Measurements from ENCODE around the gene CLN6.
A peak's percentile ranks its signal among the peaks of the same experiment; 100 is the strongest.

Gene CLN6

DNA sequence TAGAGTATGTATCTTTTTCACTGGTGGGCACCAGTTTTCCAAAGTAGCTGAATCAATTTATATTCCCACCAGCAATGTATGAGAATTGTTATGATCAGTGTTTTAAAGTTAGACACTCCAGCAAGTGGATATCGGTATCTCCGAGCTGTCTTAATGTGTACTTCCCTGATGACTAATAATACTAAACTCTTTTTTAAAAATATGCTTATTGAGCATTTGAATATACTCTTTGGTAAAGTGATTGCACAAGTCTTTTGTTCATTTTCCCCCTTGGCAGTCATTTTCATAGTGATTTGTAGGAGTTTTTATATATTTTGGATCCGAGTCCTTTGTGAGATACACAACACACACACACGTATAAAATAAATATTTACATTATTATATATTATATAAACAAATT is 35.6 kb upstream of the CLN6 start:
- no peak for DNase-seq (ENCODE audit: low read depth)
- TF ChIP-seq, protein P1, sequence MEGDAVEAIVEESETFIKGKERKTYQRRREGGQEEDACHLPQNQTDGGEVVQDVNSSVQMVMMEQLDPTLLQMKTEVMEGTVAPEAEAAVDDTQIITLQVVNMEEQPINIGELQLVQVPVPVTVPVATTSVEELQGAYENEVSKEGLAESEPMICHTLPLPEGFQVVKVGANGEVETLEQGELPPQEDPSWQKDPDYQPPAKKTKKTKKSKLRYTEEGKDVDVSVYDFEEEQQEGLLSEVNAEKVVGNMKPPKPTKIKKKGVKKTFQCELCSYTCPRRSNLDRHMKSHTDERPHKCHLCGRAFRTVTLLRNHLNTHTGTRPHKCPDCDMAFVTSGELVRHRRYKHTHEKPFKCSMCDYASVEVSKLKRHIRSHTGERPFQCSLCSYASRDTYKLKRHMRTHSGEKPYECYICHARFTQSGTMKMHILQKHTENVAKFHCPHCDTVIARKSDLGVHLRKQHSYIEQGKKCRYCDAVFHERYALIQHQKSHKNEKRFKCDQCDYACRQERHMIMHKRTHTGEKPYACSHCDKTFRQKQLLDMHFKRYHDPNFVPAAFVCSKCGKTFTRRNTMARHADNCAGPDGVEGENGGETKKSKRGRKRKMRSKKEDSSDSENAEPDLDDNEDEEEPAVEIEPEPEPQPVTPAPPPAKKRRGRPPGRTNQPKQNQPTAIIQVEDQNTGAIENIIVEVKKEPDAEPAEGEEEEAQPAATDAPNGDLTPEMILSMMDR (conservative IDR thresholded peaks at IDR 0.05; ENCODE audit: low read depth, low read length): no peak
- no peak overlapping the region for H3K4me3 ChIP-seq (ENCODE audit: low read depth, low read length)

DNA sequence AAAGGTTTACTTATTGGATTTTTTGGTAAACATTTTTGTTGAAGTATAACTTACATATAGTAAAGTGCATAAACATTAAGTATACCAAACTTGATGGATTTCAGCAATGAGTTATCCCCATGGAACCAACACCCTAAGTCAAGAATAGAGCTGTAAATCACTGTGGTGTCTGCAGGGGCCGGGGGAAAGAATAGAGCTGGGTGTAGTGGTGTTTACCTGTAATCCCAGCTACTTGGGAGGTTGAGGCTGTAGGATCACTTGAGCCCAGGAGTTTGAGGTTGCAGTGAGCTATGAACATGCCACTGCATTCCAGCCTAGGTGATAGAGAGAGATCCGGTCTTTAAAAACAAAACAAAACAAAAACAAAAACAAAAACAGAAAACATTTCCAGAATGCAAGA is 34.8 kb upstream of the CLN6 start:
- TF ChIP-seq, protein P1 (conservative IDR thresholded peaks at IDR 0.05; ENCODE audit: low read depth, low read length): no peak
- no peak overlapping the region for H3K4me3 ChIP-seq (ENCODE audit: low read depth, low read length)
- no peak for DNase-seq (ENCODE audit: low read depth)

DNA sequence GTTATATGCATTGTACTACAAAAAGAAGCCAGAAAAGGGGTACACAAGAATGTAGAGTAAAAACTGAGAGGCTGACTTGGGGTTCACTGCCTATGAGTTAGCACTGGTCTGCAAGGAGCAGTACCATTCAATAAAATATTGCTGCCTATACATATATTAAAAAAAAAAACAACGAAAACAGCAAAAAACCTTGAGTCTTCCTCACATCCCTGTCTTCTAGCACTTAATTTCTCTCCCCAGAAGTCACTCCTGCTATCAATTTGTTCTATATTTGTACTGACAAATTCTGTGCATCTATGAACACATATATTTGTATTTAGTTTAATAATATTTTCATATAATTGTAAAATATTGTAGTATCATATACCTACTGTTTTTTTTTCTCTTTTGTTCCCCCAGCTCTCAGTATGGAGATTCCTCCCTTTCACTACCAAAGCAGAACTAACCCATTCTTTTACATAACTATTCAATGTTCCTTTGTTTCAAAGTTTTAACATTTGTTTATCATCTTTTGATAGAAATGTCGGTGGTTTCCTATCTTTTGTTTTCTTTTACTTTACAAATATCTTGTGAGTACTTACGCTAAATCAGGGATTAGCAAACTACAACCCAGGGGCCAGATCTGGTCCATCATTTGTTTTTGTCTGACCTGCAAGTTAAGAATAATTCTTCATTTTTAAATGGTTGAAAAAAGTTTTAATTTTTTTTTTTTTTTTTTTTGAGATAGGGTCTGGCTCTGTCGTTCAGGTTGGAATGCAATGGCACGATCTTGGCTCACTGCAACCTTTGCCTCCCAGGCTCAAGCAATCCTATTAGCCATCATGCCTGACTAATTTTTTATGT is 33.2 kb upstream of the CLN6 start:
- H3K4me3 ChIP-seq (ENCODE audit: low read depth, low read length): no peak overlapping the region
- DNase-seq (ENCODE audit: low read depth): no peak
- TF ChIP-seq, protein P1 (conservative IDR thresholded peaks at IDR 0.05; ENCODE audit: low read depth, low read length): no peak

GRCh38 chr15:68261980-68262379 is 32.5 kb upstream of the CLN6 start:
- TF ChIP-seq, protein P1 (conservative IDR thresholded peaks at IDR 0.05; ENCODE audit: low read depth, low read length): no peak
- H3K4me3 ChIP-seq (ENCODE audit: low read depth, low read length): no peak overlapping the region

DNA sequence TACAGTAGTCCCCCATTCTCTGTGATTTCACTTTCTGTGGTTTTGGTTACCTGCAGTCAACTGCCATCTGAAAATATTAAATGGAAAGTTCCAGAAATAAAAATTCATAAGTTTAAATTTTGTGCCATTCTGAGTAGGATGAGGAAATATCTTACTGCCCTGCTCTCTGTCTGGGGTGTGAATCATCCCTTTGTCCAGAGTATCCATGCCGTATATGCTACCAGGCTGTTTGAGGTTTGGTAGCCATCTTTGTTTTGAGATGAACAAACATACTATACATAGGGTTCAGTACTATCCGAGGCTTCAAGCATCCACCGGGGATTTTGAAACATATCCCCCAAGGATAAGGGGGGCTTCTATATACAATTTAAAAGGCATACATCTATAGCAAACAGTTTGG is 31.7 kb upstream of the CLN6 start:
- no peak for DNase-seq (ENCODE audit: low read depth)
- TF ChIP-seq, protein P1 (conservative IDR thresholded peaks at IDR 0.05; ENCODE audit: low read depth, low read length): no peak
- no peak overlapping the region for H3K4me3 ChIP-seq (ENCODE audit: low read depth, low read length)

More at GRCh38 chr15:68261980-68262379, 32.5 kb upstream of the CLN6 start:
- DNase-seq (ENCODE audit: low read depth): no peak

GRCh38 chr15:68259883-68260282 is 30.4 kb upstream of the CLN6 start:
- TF ChIP-seq, protein P1 (conservative IDR thresholded peaks at IDR 0.05; ENCODE audit: low read depth, low read length): no peak
- DNase-seq (ENCODE audit: low read depth): no peak
- no peak overlapping the region for H3K4me3 ChIP-seq (ENCODE audit: low read depth, low read length)

- H3K4me3 ChIP-seq (ENCODE audit: low read depth, low read length): no peak overlapping the region
- peak; percentile 66 for DNase-seq (ENCODE audit: low read depth)
- TF ChIP-seq, protein P1 (conservative IDR thresholded peaks at IDR 0.05; ENCODE audit: low read depth, low read length): no peak
Measured at GRCh38 chr15:68258692-68259091, 29.2 kb upstream of the CLN6 start.

Measured in choroid plexus epithelial cell (primary cell).